Stomach (tissue), 9 donors: ENCODE results near the gene TNS1. TPM values are rescaled to one million over a fixed set of nuclear protein-coding genes. Genes with fewer than 3 reads are reported as not detected.
A peak's percentile ranks its signal among the peaks of the same experiment; 100 is the strongest.

Experiments
- DNase-seq, 2 donors: peaks; one replicate each; pipeline versions ENCODE4 v3.0.0 to v3.0.0-alpha.2; 2013 to 2019
- H3K27ac ChIP-seq, 5 donors: fragments of 200-600 bp in 4 of 5; sonication (generic) in 4 of 5; one replicate each; pipeline ENCODE4 v1.5.1; 2013 to 2019; ENCODE audit warnings: mild to moderate bottlenecking in 1 of 5, moderate library complexity in 1 of 5
- H3K27me3 ChIP-seq, 3 donors: fragments of 200-600 bp; sonication (generic); one replicate each; pipeline ENCODE4 v1.5.1; 2017 to 2019; ENCODE audit warnings: mixed run types in 1 of 3
- H3K36me3 ChIP-seq, 4 donors: fragments of 200-600 bp; sonication (generic); 1 replicate in 3 of 4; 2 replicates in 1 of 4; pipeline ENCODE4 v1.5.1; 2016 to 2019
- H3K4me1 ChIP-seq, 4 donors: fragments of 200-600 bp; sonication (generic); one replicate each; pipeline ENCODE4 v1.5.1; 2016 to 2019
- H3K4me3 ChIP-seq, 4 donors: fragments of 200-600 bp; sonication (generic) in 3 of 4; one replicate each; pipeline ENCODE4 v1.5.1; 2016 to 2019; ENCODE audit warnings: mild to moderate bottlenecking in 1 of 4
- H3K9me3 ChIP-seq, 4 donors: fragments of 200-600 bp; sonication (generic); one replicate each; pipeline ENCODE4 v1.5.1; 2016 to 2019
- EP300 ChIP-seq: sonication (generic); formaldehyde crosslinking; IDR thresholded peaks from one replicate; pipeline ENCODE4 v1.6.1; 2017; ENCODE audit warnings: antibody characterized with exemption
- POLR2A ChIP-seq, 4 donors: fragments of 450-650 bp; IDR thresholded peaks; one replicate each; pipeline ENCODE4 v1.6.1; 2016; ENCODE audit warnings: antibody characterized with exemption in 4 of 4, control low read depth in 2 of 4, mild to moderate bottlenecking in 1 of 4, moderate library complexity in 1 of 4
- POLR2AphosphoS5 ChIP-seq, 3 donors: sonication (generic); formaldehyde crosslinking; IDR thresholded peaks; one replicate each; pipeline ENCODE4 v1.6.1; 2016; ENCODE audit warnings: antibody characterized with exemption in 3 of 3
- WGBS, 5 donors: extraction: QIAGEN DNeasy Blood & Tissue Kit in 3 of 5; methylation state at CpG; one replicate each; pipeline versions ENCODE4 v1.1.5 to v1.1.7; 2013 to 2018; 5-methylcytosine and 5-hydroxymethylcytosine counted together
- intact Hi-C: fragments of 100-400 bp; cut with DNase I; formaldehyde crosslinking; loops from one replicate; pipeline ENCODE4 v1.15.1; 2023; ENCODE audit warnings: low total_unique reads
- polyA plus RNA-seq, 3 donors: library from polyadenylated mRNA; stranded (reverse); fragments of 200-250 nt; gene quantifications; one replicate each; pipeline ENCODE4 v1.2.3, GENCODE V29; 2013
- total RNA-seq, 5 donors: library from RNA; depleted of rRNA; stranded (reverse); fragments of >200 nt; gene quantifications; one replicate each; pipeline versions ENCODE4 v1.1.0 to v1.2.3, GENCODE V29; 2014 to 2016
- TF ChIP-seq, protein P1 (sequence below), 7 experiments: fragments of 450-650 bp in 4 of 7; fragments of 200-600 bp in 3 of 7; sonication (generic) in 3 of 7; IDR thresholded peaks; one replicate each; pipeline ENCODE4 v1.5.1; 2016 to 2019; ENCODE audit warnings: antibody characterized with exemption in 7 of 7, control low read depth in 2 of 7, mild to moderate bottlenecking in 1 of 7
- donor health status: healthy with polysubstance abuse.
- donor health status: Bipolar disorder and iron deficiency.
- donor health status: healthy.

Gene TNS1
- total and polyA plus RNA-seq, 8 donors: 18.5 to 682 (median 160) TPM

DNA sequence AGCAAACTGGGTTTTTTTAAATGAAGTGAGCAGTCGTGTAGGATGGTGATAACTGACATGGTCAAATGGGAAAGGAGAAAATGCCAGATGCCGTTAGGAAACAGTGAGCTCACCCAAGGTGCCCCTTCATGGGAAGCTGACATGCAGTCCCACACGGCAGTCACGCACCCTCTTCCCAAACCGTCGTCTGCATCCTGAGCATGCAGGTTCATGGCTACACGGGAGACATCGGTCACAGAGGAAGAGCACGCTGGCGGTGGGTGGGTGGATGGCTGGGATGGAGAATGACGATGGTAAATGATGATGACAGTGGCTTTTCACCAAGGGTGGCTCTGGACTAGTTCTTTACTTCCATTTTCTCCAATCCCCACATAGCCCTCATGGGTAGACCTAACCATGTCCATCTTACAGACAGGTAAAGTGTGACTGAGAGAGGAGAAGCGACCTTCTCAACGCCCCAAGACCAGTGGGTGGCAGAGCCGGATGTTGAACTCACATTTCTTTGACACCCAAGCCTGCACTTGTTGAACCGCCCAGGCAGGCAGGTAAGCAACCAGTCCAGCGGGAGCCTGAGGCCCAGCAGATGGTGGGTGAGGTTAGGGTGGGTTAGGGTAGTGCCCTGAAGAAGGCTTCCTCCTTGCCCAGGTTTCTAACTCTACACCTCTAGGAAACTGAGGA, 44.5 kb downstream of the TNS1 start:
- intact Hi-C loops: no loop called here
- peaks cover 18 to 75% (median 31%) of the 10 kb centered on the region in 4 donors for H3K4me1 ChIP-seq
- DNase-seq: no peak
- WGBS, 5 donors: 85 to 94% (median 92%) methylated on average over 16 of the region's 16 CpGs
- TF ChIP-seq EP300: no peak
- TF ChIP-seq, protein P1, sequence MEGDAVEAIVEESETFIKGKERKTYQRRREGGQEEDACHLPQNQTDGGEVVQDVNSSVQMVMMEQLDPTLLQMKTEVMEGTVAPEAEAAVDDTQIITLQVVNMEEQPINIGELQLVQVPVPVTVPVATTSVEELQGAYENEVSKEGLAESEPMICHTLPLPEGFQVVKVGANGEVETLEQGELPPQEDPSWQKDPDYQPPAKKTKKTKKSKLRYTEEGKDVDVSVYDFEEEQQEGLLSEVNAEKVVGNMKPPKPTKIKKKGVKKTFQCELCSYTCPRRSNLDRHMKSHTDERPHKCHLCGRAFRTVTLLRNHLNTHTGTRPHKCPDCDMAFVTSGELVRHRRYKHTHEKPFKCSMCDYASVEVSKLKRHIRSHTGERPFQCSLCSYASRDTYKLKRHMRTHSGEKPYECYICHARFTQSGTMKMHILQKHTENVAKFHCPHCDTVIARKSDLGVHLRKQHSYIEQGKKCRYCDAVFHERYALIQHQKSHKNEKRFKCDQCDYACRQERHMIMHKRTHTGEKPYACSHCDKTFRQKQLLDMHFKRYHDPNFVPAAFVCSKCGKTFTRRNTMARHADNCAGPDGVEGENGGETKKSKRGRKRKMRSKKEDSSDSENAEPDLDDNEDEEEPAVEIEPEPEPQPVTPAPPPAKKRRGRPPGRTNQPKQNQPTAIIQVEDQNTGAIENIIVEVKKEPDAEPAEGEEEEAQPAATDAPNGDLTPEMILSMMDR (IDR thresholded peaks at IDR 0.05): no peak
- TF ChIP-seq POLR2AphosphoS5 (IDR thresholded peaks at IDR 0.05): no peak
- no peak for TF ChIP-seq POLR2A (IDR thresholded peaks at IDR 0.05)
- H3K36me3 ChIP-seq: no peaks in the 10 kb centered on the region
- no peaks in the 10 kb centered on the region for H3K27me3 ChIP-seq
- H3K4me3 ChIP-seq: no peak overlapping the region
- no peaks in the 10 kb centered on the region for H3K9me3 ChIP-seq
- peak overlapping the region in 4 of 5 donors; percentile 10 to 83 (median 69) for H3K27ac ChIP-seq

DNA sequence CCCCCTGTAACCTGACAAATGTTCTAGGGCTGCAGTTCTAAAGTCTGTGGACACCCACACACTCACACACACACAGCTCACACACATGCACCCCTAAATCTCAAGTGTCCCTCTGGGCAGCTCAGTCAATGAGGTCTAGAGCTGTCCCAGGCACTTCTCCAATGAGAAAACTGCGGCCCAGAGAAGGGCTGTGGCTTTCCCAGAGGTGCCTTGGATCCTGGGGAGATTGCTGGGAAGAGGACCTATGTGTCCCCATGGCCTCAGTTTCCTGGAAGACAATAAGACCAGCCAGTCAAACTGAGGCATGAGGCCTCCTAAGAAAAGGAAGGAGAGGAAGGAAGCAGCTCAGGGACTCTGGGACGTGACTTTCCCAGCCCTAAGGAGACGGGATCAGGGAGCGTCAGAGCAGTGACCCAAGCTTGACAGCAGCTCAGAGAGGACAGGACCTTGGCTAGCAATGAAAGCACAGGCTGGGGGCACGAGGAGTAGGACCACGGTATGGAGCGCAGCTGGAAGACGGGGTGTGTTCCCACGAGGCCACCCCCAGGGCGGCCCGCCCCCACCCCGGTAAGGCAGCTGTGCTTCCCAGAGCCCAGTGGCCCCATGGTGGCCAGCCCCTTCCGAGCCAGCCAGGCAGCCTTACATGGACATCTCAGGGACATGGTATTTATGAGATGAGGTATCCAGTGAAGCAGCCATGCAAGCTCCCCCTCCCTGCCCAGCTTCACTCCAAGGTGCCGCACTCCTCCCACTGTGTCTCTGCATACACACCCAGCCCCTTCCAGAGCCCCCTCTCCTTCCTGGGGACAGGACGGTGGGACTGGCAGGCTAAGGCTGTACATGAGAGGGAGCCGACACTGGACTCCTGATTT, 46.0 kb downstream of the TNS1 start:
- Histone ChIP-seq H3K27ac (peak overlapping the region in 4 of 5 donors; percentile 78 to 83 (median 80)), H3K4me1 (peaks cover 24 to 80% (median 46%) of the 10 kb centered on the region in 4 donors), H3K27me3 (no peaks in the 10 kb centered on the region), H3K36me3 (no peaks in the 10 kb centered on the region), H3K4me3 (peak overlapping the region in 1 of 4 donors; percentile 5), H3K9me3 (no peaks in the 10 kb centered on the region)
- intact Hi-C loops: no loop called here
- peak; percentile 23 to 39 for DNase-seq
- 66 to 86% (median 78%) methylated on average over 15 to 16 of the region's 16 CpGs for WGBS, 5 donors
- TF ChIP-seq POLR2A (IDR thresholded peaks at IDR 0.05): no peak
- TF ChIP-seq POLR2AphosphoS5 (IDR thresholded peaks at IDR 0.05): peak in 1 of 3 donors; percentile 2
- TF ChIP-seq, protein P1 (IDR thresholded peaks at IDR 0.05): no peak
- no peak for TF ChIP-seq EP300

DNA sequence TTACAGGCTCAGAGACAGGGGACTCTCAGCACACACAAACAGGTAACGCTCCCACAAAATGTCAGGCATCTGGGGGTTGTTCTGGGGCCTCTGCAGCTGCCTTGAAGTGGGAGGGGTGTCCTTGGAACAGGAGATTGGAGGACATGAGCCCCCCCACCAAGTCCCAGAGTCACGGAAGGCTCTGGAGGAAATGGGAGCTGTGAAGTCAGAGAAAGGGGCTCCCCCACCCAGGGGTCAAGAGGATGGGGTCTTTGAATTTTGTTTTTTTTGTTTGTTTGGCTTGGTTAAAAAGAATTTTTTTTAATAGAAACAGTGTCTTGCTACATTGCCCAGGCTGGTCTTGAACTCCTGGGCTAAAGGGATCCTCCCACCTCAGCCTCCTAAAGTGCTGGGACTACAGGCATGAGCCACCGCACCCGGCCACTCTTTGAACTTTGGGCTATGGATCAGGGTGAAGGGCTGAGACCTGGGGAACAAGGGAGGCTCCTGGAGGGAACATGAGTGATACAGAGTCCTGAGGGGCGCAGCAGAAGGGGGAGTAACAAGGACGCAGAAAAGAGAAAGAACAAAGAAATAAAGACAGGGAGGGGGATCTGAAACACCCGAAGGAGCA, 46.8 kb downstream of the TNS1 start:
- Histone ChIP-seq H3K27ac (peak overlapping the region in 4 of 5 donors; percentile 78 to 83 (median 80)), H3K9me3 (no peaks in the 10 kb centered on the region), H3K4me3 (no peak overlapping the region), H3K4me1 (peaks cover 24 to 82% (median 54%) of the 10 kb centered on the region in 4 donors), H3K27me3 (no peaks in the 10 kb centered on the region), H3K36me3 (no peaks in the 10 kb centered on the region)
- DNase-seq: peak in 1 of 2 donors; percentile 5
- intact Hi-C loops: no loop called here
- TF ChIP-seq EP300 (no peak), POLR2A (IDR thresholded peaks at IDR 0.05) (no peak), POLR2AphosphoS5 (IDR thresholded peaks at IDR 0.05) (no peak)
- TF ChIP-seq, protein P1 (IDR thresholded peaks at IDR 0.05): no peak
- 73 to 89% (median 82%) methylated on average over 7 of the region's 7 CpGs for WGBS, 5 donors
